22Rv1 (cell line): Measurements from ENCODE around the gene COMTD1.

Experiments used
- CTCF ChIP-seq: fragments of 450-650 bp; IDR thresholded peaks from 2 replicates; pipeline ENCODE4 v1.5.1; 2017; ENCODE audit warnings: mild to moderate bottlenecking
- ZFX ChIP-seq: fragments of 450-650 bp; IDR thresholded peaks from 2 replicates; pipeline ENCODE4 v1.6.1; 2017; ENCODE audit warnings: antibody characterized with exemption, borderline replicate concordance

- no peak for TF ChIP-seq CTCF
- no peak for TF ChIP-seq ZFX
These were observed 33.3 kb downstream of the COMTD1 start for GRCh38 chr10:75202321-75203045.
